NT2/D1 (cell line): ENCODE measurements around the gene LRRC58.

Experiments
- YY1 ChIP-seq: IDR thresholded peaks from 2 replicates; pipeline ENCODE4 v1.6.1; 2011; ENCODE audit not compliant: insufficient read length, insufficient read depth
- ZNF274 ChIP-seq: IDR thresholded peaks from 2 replicates; pipeline ENCODE4 v1.6.1; 2011; ENCODE audit warnings: mild to moderate bottlenecking, low read depth, low read length

DNA sequence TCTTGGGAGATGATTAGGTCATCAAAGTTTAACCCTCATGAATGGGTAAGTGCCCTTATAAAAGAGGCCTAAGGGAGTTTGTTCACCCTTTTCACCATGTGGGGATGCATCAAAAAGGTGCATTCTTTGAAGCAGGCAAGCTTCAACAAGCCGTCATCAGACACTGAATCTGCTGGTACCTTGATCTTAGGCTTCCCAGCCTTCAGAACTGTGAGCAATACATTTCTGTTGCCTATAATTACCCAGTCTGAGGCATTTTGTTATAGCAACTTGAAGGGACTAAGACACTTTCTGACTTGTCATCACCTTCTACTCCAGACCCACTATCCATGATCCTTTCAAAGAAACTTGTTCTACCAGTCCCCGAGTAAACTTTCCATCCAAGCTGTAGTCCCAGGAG lies 44.6 kb upstream of the LRRC58 start:
- no peak for TF ChIP-seq YY1
- no peak for TF ChIP-seq ZNF274
